ENCODE data around the gene NADSYN1. TPM values are rescaled to one million over a fixed set of nuclear protein-coding genes. Genes with fewer than 3 reads are reported as not detected.

Gene NADSYN1
- total RNA-seq, 1 experiment from 2014 or later: 35.5 TPM

GRCh38 chr11:71414645-71415044, 38.4 kb upstream of the NADSYN1 start:
- BruUV-seq (replicated peaks): no TSS peak
- H3K36me3 ChIP-seq (ENCODE audit: insufficient read depth, low read length, poor library complexity, severe bottlenecking): no peaks in the 10 kb centered on the region
- DNase-seq (ENCODE audit: low spot score): no peak
- intact Hi-C loops (cut with micrococcal nuclease; ENCODE audit: unreplicated experiment): no loop called here
- POLR2A ChIA-PET (ENCODE audit: low non-redundant PET): no interaction called here
- no peaks in the 10 kb centered on the region for H3K27me3 ChIP-seq (replicated peaks; ENCODE audit: insufficient read depth, low read depth, low read length, poor library complexity)
- no peaks in the 10 kb centered on the region for H3K4me1 ChIP-seq (ENCODE audit: insufficient read depth, low read length, poor library complexity, severe bottlenecking)
- H3K9me3 ChIP-seq (ENCODE audit: low read depth, low read length, poor library complexity, severe bottlenecking): no peaks in the 10 kb centered on the region
- TF ChIP-seq EZH2 (IDR thresholded peaks at IDR 0.05; ENCODE audit: borderline replicate concordance, low read depth, low read length, poor library complexity, severe bottlenecking) (no peak), CTCF (conservative IDR thresholded peaks at IDR 0.05; ENCODE audit: low read depth, low read length) (no peak)
- CTCF ChIA-PET: no interaction called here
- H3K4me3 ChIP-seq (ENCODE audit: low read depth, low read length, poor library complexity, severe bottlenecking): no peak overlapping the region
- H3K27ac ChIP-seq (ENCODE audit: low read depth, low read length, poor library complexity, severe bottlenecking): no peak overlapping the region

GRCh38 chr11:71418643-71419042, 34.4 kb upstream of the NADSYN1 start:
- ChIA-PET POLR2A (ENCODE audit: low non-redundant PET) (no interaction called here), CTCF (no interaction called here)
- TF ChIP-seq EZH2 (IDR thresholded peaks at IDR 0.05; ENCODE audit: borderline replicate concordance, low read depth, low read length, poor library complexity, severe bottlenecking): no peak
- TF ChIP-seq CTCF (conservative IDR thresholded peaks at IDR 0.05; ENCODE audit: low read depth, low read length): no peak
- H3K27ac ChIP-seq (ENCODE audit: low read depth, low read length, poor library complexity, severe bottlenecking): no peak overlapping the region
- no TSS peak for BruUV-seq (replicated peaks)
- intact Hi-C loops (cut with micrococcal nuclease; ENCODE audit: unreplicated experiment): no loop called here
- no peak overlapping the region for H3K4me3 ChIP-seq (ENCODE audit: low read depth, low read length, poor library complexity, severe bottlenecking)
- H3K4me1 ChIP-seq (ENCODE audit: insufficient read depth, low read length, poor library complexity, severe bottlenecking): no peaks in the 10 kb centered on the region
- no peaks in the 10 kb centered on the region for H3K9me3 ChIP-seq (ENCODE audit: low read depth, low read length, poor library complexity, severe bottlenecking)
- no peak for DNase-seq (ENCODE audit: low spot score)
- H3K36me3 ChIP-seq (ENCODE audit: insufficient read depth, low read length, poor library complexity, severe bottlenecking): no peaks in the 10 kb centered on the region
- no peaks in the 10 kb centered on the region for H3K27me3 ChIP-seq (replicated peaks; ENCODE audit: insufficient read depth, low read depth, low read length, poor library complexity)

GRCh38 chr11:71420455-71421241, 32.4 kb upstream of the NADSYN1 start:
- intact Hi-C loops (cut with micrococcal nuclease; ENCODE audit: unreplicated experiment): loop anchor here (5.0 kb wide), 1 partner anchor 333 kb away; no protein-coding TSS in a partner anchor
- ChIA-PET POLR2A (ENCODE audit: low non-redundant PET) (interaction anchor here (0.6 kb wide), 1 partner anchor 576 kb away, joined by 3 read pairs; no protein-coding TSS in a partner anchor), CTCF (no interaction called here)
- BruUV-seq (replicated peaks): no TSS peak
- Histone ChIP-seq H3K27ac (ENCODE audit: low read depth, low read length, poor library complexity, severe bottlenecking) (no peak overlapping the region), H3K36me3 (ENCODE audit: insufficient read depth, low read length, poor library complexity, severe bottlenecking) (no peaks in the 10 kb centered on the region), H3K9me3 (ENCODE audit: low read depth, low read length, poor library complexity, severe bottlenecking) (no peaks in the 10 kb centered on the region), H3K4me1 (ENCODE audit: insufficient read depth, low read length, poor library complexity, severe bottlenecking) (no peaks in the 10 kb centered on the region), H3K4me3 (ENCODE audit: low read depth, low read length, poor library complexity, severe bottlenecking) (no peak overlapping the region), H3K27me3 (replicated peaks; ENCODE audit: insufficient read depth, low read depth, low read length, poor library complexity) (no peaks in the 10 kb centered on the region)
- TF ChIP-seq CTCF (conservative IDR thresholded peaks at IDR 0.05; ENCODE audit: low read depth, low read length) (peak; percentile 95), EZH2 (IDR thresholded peaks at IDR 0.05; ENCODE audit: borderline replicate concordance, low read depth, low read length, poor library complexity, severe bottlenecking) (no peak)
- DNase-seq (ENCODE audit: low spot score): peak; percentile 76
